HG02610 (cell line): ENCODE measurements around the gene CCM2.
"Not testable (repeated sequence)": the region's sequence is repeated elsewhere in the genome, so short reads cannot be mapped to it uniquely, and the experiment has no call there.

Source experiments
- ATAC-seq: cut with Tn5 transposase; IDR thresholded peaks from one replicate; pipeline ENCODE4 v1.9.1; 2021; ENCODE audit warnings: mild to moderate bottlenecking, moderate library complexity; ENCODE audit not compliant: unreplicated experiment

CCM2 gene

DNA sequence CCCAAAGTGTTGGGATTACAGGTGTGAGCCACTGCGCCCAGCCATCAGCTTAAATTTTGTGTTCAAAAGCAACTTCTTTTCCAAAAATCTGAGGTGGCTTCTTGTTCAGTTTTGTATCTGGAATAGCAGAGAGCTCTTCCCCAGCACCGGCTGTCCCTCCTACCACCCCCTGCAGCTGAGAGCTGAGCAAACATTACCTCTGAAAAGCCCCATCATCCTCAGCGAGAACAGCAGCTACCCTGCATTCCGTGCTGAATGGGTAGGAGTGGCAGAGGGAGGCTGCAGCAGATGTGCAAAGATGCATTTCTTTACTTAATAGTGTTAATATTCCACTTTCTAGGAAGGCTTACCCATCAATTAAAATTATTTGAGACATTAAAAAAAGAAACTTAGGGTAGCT, 31.8 kb downstream of the CCM2 start:
- no peak for ATAC-seq

DNA sequence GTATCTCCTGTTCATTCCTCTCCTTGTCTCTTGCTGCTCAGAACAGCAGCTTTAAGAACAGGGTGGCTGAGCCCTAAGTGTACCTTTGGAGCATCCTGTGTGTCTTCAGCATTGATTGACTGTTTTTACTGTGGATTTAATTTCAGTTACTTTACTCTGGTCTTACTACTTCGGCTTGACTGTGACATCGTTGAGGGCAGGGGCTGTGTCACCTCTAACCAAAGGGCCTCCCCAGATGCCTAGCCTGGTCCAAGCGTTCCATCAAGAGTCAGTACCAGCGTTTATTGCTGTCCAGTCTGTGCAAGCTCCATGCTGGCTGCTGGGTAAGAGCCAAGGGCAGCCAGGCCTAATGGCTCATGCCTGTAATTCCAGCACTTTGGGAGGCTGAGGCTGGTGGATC, 32.4 kb downstream of the CCM2 start:
- ATAC-seq = no peak

DNA sequence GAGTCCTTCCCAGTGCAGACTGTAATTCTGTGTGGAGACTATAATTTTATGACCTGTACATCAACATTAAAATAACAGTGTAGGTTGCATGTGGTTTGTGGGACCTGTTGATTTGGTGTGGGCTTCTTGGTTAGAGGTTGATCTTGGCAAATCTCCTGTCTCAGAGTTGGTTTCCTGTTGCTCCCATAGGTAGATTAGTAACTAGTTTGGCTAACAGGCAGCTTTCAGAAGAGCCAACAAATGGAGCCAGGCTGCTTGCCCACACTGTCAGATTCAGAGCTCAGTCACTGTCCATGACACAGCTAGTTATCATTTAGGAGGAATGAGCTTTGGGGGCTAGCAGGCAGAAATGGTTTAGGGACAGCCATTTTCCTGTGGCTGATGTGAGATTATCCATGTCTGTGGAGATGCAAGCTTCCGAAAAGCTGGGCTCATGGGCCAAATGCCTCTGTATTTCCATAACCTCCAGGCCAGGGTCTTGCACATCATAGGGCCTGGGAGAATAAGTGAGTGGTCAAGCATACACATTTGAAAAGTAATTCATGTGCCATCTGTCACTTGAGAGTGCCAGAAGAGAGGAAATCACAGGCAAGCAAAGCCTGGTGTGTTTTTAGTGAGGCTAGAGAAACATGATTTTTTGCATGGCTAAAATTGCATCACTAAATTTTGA, 33.4 kb downstream of the CCM2 start:
- no peak for ATAC-seq

DNA sequence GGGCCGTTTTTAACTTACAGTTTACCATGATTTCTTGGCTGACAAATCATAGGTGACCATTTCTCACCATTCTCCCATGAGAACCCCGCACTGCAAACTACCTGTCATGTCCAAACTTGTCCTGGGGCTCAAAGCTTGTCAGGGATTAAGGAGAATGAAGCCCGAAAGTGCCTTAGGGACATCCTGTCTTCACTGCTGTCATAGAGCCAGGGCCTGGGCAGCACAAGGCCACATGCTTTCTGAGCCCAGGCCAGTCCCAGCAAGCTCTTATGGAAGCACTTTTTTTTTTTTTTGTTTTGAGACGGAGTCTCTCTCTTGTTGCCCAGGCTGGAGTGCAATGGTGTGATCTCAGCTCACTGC, 33.9 kb downstream of the CCM2 start:
- no peak for ATAC-seq

DNA sequence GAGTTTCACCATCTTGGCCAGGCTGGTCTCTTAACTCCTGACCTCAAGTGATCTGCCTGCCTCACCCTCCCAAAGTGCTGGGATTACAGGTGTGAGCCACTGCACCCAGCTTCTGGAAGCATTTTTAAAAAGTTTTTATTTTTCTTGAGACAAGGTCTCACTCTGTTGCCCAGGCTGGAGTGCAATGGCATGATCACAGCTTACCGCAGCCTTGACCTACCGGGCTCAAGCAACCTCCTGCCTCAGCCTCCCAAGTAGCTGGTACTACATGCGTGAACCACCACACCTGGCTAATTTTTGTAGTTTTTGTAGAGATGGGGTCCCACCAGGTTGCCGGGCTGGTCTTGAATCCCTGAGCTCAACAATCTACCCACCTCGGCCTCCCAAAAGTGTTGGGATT, 34.7 kb downstream of the CCM2 start:
- ATAC-seq = not testable (repeated sequence)

DNA sequence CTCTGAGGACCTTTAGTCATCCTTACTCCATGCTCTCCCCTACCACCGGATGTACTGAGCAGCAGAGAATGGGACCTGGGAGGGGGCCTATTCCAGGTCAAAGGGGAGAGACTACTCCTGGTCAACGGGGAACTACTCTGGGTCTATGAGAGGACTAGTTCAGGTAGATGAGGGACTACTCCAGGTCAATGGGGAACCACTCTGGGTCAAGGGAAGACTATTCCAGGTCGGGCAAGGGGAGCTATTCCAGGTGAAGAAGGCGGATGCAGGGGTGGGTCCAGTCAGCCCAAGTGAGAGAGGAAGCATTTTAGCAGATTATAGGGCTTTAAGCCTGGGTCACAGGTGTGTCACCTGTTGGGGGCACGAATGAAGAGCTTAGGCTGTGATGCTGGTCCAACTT, 35.4 kb downstream of the CCM2 start:
- no peak for ATAC-seq

DNA sequence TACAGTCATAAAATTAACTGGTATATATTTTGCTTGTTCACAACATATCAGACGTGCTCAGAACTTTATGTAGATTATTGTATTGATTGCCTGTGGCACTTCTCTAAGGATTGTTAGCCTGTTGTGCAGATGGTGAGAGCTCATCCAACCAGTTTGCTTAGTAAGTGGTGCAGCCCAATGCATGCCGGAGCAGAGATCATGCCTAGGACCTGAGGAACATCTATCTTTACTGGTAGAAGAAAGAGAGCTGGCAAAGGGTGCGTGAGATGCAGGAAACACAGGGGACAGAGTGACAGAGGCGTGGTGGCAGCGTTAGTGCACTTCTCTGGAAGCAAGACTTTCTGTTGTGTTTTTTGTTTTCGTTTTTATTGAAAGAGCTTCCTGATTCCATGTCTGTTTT, 35.9 kb downstream of the CCM2 start:
- no peak for ATAC-seq

DNA sequence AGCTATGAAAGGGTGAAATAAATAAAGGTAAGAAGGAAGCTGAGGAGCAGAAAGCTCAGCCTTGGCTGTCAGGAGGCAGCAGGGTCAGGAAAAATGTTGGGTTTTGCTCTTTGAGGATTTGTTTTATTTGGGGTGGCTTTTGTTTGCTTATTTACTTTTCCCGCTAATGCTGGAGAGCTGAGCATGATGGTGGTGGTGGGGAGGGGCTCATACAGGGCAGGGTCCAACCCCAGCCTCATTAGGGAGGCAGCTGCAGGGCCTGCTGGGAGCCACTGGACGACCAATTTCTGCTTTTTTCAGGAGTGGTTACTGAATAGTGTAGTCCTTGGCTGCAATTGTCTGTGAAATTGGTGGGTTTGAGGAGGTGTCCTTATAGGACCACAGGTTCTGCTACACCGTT, 36.3 kb downstream of the CCM2 start:
- ATAC-seq = no peak

DNA sequence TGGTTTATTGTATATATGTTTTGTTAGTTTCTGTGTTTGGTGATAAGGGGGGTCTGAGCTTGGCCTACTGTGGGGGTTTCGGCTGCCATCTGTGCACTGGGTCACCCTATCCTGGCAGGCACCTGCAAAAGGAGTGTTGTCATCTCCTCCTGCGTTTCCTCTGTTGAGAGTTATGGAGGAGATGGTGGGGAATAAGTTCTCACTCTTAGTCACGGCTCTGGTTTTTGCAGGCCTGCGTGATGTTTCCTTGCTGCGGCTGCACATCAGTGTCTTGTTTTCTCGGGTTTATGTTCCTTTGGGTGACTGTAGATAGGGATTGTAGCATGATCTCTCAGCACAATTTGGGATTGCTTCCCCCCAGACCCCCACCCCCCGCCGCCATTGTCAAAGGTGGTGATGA, 36.8 kb downstream of the CCM2 start:
- ATAC-seq = no peak

DNA sequence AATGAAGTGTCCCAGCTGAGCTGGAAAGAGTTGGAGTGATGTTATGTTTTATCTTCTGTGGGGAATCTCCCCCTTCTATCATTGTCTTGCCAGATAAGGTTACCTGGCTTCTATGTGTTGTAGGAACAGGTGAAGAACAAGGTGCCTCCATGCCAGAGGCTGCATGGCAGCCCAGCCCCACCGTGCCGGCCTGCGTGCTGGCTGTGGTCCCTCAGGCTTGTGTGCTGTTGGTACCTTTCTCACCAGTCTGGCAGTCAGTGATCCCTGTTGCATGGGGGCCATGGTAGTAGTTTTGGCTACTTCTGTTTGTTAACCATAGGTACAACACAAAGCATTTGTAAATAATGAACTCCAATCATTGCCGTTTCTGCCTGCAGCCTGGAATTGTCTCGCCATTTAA, 37.9 kb downstream of the CCM2 start:
- ATAC-seq = no peak

DNA sequence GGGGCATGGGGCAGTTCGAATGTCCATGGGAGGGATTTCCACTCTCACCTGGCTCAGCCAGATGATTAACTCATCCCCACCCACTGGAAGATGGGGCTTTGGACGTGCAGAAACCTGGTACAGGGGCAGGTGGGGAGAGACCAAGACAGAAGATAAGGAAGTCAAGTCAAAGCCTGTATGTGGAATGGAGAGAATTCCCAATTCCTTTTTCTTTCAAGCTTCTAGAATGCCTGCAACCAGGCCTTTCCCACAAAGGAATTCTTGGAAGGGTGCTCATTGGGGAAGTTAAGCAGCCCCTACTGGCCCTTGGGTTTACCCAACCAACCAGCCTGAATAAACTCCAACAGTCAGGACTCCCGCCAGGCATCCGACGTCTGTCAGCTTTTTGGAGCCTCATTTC, 39.1 kb downstream of the CCM2 start:
- ATAC-seq = no peak

DNA sequence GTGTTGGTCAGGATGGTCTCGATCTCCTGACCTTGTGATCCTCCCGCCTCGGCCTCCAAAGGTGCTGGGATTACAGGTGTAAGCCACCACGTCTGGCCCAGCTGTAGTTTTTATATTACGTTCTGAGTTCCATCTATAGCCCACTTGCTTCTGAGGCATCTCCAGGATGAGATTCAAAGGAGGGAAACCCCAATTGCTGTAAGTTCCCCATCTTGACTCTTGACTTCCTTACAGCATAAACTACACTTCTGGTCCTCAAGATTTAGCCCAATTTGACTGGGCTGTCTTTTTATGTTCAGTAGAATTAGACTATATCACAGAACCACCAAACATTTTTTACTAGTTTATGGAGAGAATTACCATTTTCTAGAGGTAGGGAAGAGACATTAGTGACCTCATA, 44.3 kb downstream of the CCM2 start:
- ATAC-seq = no peak

DNA sequence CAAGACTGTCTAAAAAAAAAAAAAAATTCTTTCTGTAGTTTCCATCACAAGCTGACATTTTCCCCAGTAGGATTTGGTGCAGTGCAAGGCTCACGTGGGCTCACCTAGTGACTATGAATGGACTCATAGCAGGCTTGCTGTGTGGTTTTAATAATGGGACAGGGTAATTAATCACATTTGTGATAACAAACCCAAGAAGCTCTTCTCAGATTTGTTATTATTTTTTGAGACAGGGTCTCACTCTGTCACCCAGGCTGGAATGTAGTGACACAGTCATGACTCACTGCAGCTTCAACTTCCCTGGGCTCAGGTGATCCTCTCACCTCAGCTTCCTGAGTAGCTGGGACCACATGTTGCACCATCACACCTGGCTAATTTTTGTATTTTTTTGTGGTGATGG, 48.7 kb downstream of the CCM2 start:
- no peak for ATAC-seq

DNA sequence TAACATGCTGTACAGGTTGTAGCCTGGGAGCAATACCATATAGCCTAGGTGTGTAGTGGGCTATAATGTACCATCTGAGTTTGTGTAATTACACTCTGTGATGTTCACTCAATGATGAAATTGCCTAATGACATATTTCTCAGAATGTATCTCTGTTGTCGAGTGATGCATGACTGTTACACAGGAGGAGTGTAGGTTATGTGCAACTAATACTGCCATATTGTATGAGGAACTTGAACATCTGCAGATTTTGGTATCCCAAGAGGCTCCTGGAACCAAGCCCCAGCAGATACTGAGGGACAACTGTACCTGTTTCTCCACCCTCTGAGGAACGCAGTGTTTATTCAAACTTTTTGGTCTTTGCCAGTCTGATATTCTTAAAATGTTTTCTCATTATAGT, 50.2 kb downstream of the CCM2 start:
- no peak for ATAC-seq

DNA sequence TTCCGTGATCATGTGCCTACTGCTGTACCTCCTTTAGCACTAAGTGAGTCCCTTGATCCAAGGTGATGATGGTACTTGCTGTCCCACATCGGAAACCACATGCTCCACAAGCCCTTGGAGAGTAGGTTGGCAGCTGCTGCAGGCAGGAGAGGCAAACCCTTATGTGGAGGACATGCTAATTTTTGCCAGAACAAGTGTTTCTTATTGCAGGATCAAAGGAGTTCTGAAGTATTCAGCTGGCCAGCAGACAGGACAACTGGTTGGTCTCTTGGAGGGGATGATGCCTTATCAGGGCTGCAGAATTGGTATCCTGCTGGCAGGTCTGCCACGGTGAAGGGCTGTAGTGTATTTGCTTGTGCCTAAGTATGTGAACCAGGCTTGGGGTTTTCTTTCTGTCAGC, 52.0 kb downstream of the CCM2 start:
- ATAC-seq = no peak

DNA sequence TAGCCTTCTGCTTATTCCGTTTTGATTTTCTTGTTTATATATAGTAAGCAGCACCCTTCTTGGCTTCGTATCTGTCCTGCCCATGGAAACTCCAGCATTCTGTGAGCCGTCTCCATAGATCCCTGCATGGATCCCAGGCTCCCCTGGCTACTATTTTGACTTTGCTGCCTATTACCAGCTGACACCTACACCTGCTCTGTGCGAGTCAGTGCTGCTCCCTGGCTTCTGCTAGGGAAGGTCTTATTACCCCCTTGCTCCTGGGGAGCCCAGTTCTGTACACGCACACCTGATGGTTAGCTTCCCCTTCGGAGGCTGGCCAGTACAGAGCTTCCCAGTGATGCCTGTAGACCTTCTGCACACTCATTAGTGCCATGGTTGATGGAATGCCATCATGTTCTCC, 53.4 kb downstream of the CCM2 start:
- no peak for ATAC-seq

DNA sequence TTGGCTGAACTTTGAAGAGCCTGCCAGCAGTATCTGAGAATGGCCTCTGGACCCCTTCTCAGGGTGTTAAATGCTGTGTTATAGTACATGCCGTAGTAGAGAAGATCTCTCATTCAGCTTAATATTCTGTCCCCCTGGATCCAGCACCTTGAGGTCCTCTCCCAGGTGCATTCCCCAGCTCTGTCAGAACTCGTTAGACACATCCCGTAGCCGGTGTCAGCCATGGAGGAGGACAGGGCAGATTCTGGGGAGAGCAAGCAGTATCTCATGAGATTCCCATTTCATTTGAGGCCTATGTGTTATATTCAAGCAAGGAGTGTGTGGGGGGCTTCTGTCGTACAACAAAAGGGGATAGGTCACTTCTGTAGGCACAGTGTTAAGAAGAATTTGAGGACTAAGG, 53.9 kb downstream of the CCM2 start:
- no peak for ATAC-seq

DNA sequence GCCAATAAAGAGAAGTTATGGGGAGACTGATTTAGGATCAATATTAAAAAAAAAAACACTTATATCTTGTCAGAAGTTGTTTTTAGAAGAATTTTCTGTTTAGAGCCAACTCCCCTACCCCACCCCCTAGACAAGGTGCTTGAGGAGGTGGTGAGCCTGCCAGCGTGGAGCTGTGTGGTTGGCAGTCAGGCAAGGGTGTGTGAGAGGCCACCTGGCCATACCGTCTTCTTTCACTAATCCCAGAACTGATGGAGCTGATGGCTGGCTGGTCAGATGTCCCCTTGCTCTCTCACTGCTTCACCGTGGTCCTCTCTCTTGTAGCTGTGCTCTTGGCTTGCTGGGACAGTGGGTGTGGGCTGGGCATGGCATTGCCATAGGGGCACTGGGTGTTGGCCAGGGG, 54.4 kb downstream of the CCM2 start:
- ATAC-seq = no peak

DNA sequence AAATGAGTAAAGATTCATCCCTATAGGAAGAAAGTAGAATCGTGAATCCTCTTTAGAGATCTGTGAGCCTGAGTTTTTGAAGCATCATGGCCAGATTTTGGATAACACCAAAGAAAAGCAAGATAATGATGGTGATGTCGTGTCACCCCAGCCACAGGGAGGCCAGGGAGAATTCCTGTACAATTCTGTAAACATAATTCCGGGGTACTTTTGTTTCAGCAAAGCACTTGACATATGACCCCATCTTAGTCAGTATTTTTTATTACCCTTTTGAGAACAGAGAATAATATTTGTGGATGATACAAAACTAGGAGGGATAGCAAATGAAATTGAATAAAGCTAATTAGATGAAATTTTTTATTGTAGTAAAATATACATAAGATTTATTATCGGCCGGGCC, 55.0 kb downstream of the CCM2 start:
- no peak for ATAC-seq

DNA sequence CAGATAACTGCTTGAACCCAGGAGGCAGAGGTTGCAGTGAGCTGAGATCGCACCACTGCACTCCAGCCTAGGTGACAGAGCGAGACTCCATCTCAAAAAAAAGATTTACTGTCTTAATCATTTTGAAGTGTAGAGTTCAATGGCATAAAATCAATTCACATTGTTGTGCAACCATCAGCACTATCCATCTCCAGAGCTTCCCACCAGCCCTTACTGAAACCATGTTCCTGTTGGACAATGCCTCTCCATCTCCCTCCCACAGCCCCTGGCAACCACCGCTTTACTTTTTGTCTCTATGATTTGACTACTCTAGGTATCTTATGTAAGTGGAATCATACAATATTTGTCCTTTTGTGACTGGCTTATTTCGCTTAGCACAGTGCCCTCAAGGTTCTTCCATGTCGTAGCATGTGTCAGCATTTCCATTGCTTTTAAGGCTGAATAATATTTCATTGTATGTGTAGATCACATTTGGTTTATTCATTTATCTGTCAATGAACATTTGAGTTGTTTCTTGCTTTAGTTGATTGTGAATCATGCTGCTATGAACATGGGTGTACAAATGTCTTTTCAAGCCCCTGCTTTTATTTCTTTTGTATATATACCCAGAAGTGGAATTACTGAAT, 55.7 kb downstream of the CCM2 start:
- no peak for ATAC-seq

DNA sequence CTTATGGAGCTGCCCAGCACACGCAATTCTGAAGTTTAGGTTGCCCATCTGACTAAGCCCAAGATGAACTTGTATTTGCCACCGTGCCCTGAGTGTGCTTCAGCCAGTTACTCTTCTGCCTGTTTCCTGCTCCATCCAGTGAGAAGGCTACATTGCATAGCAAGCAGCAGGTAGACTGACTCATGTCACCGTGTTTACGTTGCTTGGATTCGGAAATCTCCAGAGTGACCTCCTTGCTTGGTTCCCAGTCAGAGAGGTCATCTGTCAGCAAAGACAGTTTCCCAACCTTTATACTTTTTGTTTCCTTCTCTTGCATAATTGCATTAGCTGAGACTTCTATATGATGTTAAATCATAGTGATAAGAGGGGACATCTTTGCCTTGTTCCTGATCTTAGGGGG, 57.9 kb downstream of the CCM2 start:
- no peak for ATAC-seq

DNA sequence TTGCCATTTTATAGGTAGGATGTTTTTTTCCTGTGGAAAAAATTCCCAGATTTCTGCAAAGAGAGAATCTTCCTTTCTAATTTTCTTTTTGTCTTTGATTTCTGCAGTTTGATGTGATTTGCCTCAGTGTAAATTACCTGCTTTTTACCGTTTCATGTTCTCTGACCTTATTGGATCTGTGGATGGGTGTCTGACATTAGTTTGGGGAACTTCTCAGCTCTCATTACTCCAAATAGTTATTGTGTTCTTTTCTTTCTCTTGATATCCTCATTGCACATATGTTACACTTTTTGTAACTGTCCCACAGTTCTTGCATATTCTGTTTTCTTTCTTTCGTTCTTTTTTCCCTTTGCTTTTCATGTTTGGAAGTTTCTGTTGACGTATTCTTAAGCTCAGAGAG, 60.3 kb downstream of the CCM2 start:
- ATAC-seq = no peak

DNA sequence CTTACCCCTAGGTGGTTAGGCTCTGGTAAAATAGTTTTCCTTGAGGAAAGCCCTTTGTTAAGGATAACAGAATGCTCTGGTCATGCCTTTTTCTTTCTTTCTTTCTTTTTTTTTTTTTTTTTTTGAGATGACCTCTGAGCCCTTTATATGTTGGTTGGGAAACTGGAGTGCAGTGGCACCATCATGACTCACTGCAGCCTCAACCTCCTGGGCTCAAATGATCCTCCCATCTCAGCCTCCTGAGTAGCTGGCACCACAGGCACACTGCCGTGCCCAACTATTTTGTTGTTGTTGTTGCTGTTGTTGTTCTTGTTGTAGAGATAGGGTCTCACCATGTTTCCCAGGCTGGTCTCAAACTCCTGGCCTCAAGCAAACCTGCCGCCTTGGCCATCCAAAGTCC, 61.4 kb downstream of the CCM2 start:
- ATAC-seq = no peak
